Ectodermal cell (in vitro differentiated cells): ENCODE data around the gene NPSR1.
"Not testable (repeated sequence)": the region's sequence is repeated elsewhere in the genome, so short reads cannot be mapped to it uniquely, and the experiment has no call there.

Experiments
- H3K27ac ChIP-seq: 2 replicates; pipeline ENCODE4 v1.7.0; 2013; ENCODE audit warnings: mild to moderate bottlenecking, low read depth, low read length; ENCODE audit not compliant: insufficient read depth, poor library complexity, severe bottlenecking
- H3K27me3 ChIP-seq: 2 replicates; pipeline ENCODE4 v1.7.0; 2013; ENCODE audit warnings: mild to moderate bottlenecking, low read length; ENCODE audit not compliant: insufficient read depth, control insufficient read depth, poor library complexity, severe bottlenecking
- H3K36me3 ChIP-seq: one replicate; pipeline ENCODE4 v1.7.0; 2013; ENCODE audit warnings: low read length; ENCODE audit not compliant: control insufficient read depth, insufficient read depth
- H3K4me1 ChIP-seq: one replicate; pipeline ENCODE4 v1.7.0; 2013; ENCODE audit warnings: low read length; ENCODE audit not compliant: control insufficient read depth, insufficient read depth
- H3K4me3 ChIP-seq: 2 replicates; pipeline ENCODE4 v1.7.0; 2013; ENCODE audit warnings: low read depth, low read length, control low read depth; ENCODE audit not compliant: insufficient read depth
- H3K9me3 ChIP-seq: 2 replicates; pipeline ENCODE4 v1.7.0; 2013; ENCODE audit warnings: mild to moderate bottlenecking, low read length, moderate library complexity; ENCODE audit not compliant: control insufficient read depth
- WGBS, 2 experiments: methylation state at CpG; one replicate each; pipeline ENCODE4 v1.1.7; 2013; ENCODE audit warnings: missing lambda C conversion rate in 2 of 2; 5-methylcytosine and 5-hydroxymethylcytosine counted together

The NPSR1 gene

GRCh38 chr7:34878944-34879735 lies 221.1 kb downstream of the NPSR1 start:
- H3K27me3 ChIP-seq, H3K4me1 ChIP-seq, H3K36me3 ChIP-seq, H3K9me3 ChIP-seq, H3K27ac ChIP-seq, H3K4me3 ChIP-seq: not testable (repeated sequence)
- 90 to 95% methylated on average over 7 to 8 of the region's 8 CpGs for WGBS, 2 experiments

GRCh38 chr7:34879871-34880270 lies 221.9 kb downstream of the NPSR1 start:
- WGBS, 2 experiments: 88 to 89% methylated on average over 2 of the region's 2 CpGs
- Histone ChIP-seq H3K36me3 (no peaks in the 10 kb centered on the region), H3K4me3 (no peak overlapping the region), H3K27ac (no peak overlapping the region), H3K27me3 (no peaks in the 10 kb centered on the region), H3K9me3 (no peaks in the 10 kb centered on the region), H3K4me1 (no peaks in the 10 kb centered on the region)

- H3K36me3 ChIP-seq, H3K9me3 ChIP-seq, H3K27me3 ChIP-seq, H3K27ac ChIP-seq, H3K4me1 ChIP-seq, H3K4me3 ChIP-seq: not testable (repeated sequence)
- 90 to 98% methylated on average over 1 of the region's 1 CpG for WGBS, 2 experiments
Measured at GRCh38 chr7:34883855-34884254, 225.8 kb downstream of the NPSR1 start.

GRCh38 chr7:34886856-34887255 lies 228.8 kb downstream of the NPSR1 start:
- H3K27ac ChIP-seq: no peak overlapping the region
- H3K4me1 ChIP-seq: no peaks in the 10 kb centered on the region
- H3K36me3 ChIP-seq: no peaks in the 10 kb centered on the region
- no peak overlapping the region for H3K4me3 ChIP-seq
- H3K9me3 ChIP-seq: no peaks in the 10 kb centered on the region
- no peaks in the 10 kb centered on the region for H3K27me3 ChIP-seq

- Histone ChIP-seq H3K36me3 (no peaks in the 10 kb centered on the region), H3K9me3 (no peaks in the 10 kb centered on the region), H3K4me3 (no peak overlapping the region), H3K27ac (no peak overlapping the region), H3K4me1 (no peaks in the 10 kb centered on the region), H3K27me3 (no peaks in the 10 kb centered on the region)
- 92 to 96% methylated on average over 1 of the region's 1 CpG for WGBS, 2 experiments
Measured at GRCh38 chr7:34889951-34890350, 231.9 kb downstream of the NPSR1 start.

- Histone ChIP-seq H3K9me3 (peaks cover 4% of the 10 kb centered on the region), H3K4me3 (no peak overlapping the region)
Measured at GRCh38 chr7:34895202-34895601, 237.2 kb downstream of the NPSR1 start.

More at GRCh38 chr7:34895202-34895601, 237.2 kb downstream of the NPSR1 start:
- no peaks in the 10 kb centered on the region for H3K4me1 ChIP-seq
- H3K27ac ChIP-seq: no peak overlapping the region
- no peaks in the 10 kb centered on the region for H3K27me3 ChIP-seq
- no peaks in the 10 kb centered on the region for H3K36me3 ChIP-seq
